HG02938 (cell line): ENCODE measurements around the gene NIT1.

ENCODE experiments used
- ATAC-seq: cut with Tn5 transposase; IDR thresholded peaks from one replicate; pipeline ENCODE4 v1.9.1; 2021; ENCODE audit warnings: mild to moderate bottlenecking, moderate library complexity; ENCODE audit not compliant: unreplicated experiment

Gene NIT1, protein sequence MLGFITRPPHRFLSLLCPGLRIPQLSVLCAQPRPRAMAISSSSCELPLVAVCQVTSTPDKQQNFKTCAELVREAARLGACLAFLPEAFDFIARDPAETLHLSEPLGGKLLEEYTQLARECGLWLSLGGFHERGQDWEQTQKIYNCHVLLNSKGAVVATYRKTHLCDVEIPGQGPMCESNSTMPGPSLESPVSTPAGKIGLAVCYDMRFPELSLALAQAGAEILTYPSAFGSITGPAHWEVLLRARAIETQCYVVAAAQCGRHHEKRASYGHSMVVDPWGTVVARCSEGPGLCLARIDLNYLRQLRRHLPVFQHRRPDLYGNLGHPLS

DNA sequence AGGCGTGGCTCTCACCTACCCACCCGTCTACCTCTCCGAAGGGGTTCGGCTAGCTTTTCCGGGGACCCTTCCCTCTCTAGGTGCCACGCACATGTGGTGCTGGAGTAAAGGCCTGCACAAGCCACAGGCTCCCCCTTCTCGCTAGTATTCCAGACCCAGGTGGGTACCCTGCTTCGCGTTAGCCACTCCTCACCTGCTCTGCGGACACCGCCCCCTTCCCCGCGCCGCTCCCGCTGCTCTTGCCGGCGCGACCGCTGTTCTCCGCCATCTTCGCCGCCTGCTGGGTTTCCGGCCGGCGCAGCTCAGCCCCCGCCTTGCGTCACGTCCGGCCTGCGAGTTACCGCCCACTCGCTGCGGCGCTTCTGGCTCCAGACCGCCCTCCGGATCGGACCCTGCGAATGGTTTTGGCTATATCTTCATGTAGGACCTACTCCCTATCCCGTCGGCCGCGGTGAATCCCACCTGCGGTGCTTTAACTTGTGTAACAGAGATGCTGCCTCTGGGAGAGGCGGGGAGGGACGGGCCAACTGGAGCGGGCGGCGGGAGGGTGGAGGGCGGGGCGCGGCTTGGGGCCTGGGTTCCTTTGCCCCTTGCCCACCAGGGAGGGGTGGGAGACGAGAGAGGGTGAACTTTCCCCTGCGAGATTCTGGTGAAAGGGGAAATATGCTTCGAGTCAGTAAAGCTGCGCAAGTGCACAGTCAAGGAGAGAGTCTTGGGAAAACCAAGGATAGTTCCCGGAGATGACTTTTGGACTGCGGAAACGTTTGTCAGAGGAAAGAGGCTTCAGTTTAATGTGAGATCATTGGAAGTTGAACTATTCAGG is at the start of gene NIT1, which contains the start of gene PFDN2:
TSS of gene NIT1 (plus strand) at position 347 of the 823 bp plus-strand sequence. CDS start at position 419, 72 bp downstream.
TSS of gene PFDN2 (minus strand) at position 279 of the 823 bp plus-strand sequence. CDS start at position 268, 11 bp downstream.
- ATAC-seq, result peak; percentile 67

DNA sequence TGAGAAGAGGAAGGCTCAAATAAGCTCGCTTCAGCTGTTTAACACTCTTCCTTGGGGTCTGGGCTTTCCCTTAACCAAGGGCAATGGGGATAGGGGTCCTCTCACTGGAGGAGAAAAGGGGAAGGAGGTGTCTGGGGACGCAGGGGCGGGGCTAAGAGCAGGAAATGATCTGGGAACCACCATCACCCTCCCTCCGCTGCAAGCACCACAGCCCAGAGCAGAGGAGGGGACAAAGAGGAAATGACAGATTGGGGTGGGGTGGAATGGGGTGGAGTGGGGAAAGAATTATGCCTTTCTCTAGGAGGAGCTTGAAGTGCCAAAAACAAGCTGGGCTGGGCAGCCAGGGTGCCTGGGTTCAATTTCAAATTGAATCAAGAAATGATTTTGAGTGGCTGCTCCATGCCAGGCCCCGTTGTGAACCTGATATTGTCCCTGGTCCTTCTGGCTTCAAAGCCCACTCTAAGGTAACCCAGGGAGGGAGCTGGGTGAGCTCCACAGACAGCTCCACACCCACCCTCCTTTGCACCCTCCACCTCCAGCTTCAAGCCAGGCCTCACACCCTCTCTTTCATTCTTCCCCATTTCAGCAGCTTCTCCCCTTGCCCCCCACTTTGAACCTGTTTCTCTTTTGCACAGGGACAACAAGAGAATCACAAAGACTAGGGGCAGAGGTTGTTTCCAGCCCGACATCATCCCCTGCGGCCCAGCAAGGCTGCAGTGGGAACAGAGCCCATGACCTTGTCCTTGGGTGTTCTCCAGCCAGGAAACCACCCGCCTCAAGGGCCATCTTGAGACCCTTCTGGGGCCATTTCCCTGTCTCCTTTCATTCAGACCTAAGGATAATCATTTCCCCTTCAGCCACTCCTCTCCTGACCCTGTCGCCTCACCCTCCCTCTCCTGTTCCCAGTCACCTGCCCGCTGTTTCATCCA is 49.3 kb upstream of the NIT1 start:
- peak; percentile 46 for ATAC-seq

DNA sequence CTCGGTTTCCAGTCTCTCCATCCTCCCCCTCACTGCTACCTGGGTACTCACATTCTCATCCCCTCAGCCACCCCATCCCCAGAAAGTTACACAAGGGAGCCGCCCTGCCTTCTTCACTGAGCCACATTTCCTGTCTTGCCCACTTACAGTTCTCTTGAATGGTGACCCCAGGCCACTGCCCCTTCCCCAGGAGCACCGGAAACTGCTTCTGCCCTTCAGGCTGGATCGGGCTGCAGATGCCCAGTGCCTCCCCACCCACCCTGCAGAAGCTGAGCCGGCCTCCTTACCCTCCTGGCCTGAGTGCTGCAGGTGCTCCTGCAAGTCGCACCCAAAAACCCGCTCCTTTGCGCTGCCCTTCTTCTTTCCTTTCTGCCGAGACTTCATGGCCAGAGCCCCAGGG is 48.7 kb upstream of the NIT1 start:
- ATAC-seq, result peak; percentile 7

DNA sequence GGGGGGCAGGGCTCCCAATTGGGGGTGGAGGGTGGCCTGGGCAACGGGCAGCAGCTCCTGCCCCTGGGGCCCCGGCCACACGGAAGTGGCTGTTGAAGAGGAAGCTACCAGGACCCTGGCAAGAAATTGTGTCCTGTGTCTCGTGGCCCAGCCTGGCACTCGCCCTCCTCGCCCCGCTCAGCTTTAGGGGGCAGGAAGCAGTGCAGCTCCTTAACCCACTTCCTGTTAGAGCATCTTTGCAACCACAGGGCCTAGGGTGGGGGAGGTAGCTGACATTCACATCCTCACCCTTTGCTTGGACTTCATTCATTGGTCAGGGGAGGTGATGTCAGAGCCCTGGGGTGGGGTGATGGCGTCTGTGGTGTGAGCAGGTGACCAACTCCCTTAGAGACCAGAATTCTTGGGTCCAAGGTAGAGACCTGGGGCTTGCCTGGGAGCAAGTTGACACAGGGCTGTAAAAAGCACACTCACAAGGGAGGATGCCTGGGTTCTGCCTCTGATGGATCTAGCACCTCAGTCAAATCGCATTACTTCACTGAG is 48.1 kb upstream of the NIT1 start, which contains the start of gene ARHGAP30:
TSS of gene ARHGAP30 (minus strand) at position 161 of the 540 bp plus-strand sequence. CDS start 267 bp downstream, outside the sequence.
- peak; percentile 87 for ATAC-seq

DNA sequence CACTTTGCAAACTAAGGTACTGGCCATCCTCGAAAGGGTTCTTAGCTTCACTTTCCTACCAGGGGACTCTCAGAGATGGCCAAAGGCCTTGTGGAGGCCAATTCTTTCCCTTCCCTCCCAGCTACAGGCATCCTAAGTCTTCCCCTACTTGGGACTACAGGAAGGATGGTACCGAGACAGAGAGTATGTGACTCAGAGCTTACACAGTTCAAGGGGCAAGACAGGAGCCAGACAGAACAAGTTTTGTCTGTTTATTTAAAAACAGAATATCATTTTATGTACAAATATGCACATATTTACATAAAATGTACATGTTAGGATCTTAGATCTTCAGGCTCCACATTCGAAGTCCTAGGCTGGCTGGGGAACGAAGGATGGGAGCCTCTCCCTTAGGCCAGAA is 47.1 kb upstream of the NIT1 start:
- ATAC-seq, result no peak

DNA sequence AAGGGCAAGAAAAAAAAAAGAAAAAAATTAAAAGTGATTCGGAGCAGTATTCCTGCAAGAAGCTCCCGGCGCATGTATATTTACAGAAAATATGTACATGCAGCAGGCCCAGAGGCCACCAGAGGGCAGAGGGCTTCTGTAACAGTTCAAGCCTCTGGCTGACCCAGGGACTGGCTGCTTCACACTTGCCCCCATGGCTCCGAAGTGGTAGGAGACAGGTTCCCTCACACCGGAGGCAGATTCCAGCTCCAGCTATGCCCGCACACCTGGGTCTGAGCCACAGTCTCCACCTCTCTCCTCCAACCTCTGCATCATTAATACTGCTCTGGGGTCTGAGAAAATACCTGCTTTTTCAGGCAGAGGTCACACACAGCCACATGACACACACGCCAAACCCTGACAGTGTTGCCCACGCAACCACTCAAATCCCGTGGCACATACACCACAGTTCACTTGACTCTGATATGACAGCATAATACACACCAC is 46.0 kb upstream of the NIT1 start:
- no peak for ATAC-seq

DNA sequence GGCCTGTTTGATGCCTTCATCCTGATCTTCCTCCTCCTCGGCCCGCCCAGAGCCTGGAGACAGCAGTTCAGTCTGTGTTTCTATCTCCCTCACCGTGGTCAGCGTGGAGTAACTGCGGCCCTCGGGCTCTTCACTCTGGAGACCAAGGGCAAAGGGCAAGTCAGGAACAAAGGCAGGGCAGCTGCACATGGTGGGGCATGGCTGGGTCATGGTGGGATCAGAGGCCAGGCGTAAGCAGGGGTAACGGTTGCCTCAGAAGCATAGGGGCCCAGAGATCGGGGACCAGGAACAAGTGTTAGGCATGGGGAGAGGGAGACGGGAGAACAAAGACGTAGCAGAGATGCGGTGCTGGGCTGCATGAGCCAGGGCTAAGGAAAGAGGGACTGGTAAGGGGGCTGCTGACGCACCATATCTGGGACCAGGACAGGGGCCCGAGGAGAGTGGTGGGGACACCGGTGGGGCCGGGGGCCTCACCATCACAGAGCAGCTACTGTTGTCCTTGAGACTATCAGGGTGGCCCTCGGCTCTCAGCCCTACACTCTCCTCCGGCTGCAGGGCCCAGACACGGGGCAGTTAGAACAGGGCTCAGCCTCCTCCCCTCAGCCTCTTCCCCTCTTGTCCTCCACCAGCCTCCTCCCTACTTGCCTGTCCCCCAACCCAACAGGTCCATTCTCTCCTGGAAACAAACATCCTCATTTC is 45.0 kb upstream of the NIT1 start:
- ATAC-seq, result no peak

DNA sequence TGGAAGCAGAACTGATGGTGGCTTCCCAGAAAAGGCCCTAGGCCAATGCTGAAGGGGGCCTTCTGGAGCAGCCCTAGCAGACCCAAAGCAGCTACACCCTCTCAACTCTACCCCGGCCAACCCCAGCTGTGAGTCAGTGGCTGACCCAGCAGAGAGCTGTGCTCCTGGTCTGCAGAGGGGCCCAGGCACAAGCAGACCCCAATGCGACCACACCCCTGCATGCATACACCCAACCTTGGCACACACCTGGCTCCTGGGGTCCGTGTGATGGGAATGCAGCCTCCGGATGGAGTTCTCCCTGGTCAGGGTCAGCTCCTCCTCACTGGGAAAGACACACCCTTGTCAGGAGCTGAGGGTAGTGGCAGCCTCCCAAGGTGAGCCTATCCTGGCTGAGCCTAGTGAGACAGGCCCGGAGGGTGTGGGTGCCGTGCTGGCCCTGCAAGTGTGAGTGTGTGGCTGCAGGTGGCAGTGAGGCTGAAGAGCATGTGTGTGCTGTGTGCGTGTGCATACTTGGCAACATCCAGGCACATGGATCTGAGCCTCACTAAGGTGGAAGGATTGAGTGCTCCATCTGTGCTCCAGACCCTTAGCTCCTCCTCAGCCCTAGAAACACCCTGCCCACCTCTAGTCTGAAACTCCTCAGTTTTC is 44.3 kb upstream of the NIT1 start:
- no peak for ATAC-seq

DNA sequence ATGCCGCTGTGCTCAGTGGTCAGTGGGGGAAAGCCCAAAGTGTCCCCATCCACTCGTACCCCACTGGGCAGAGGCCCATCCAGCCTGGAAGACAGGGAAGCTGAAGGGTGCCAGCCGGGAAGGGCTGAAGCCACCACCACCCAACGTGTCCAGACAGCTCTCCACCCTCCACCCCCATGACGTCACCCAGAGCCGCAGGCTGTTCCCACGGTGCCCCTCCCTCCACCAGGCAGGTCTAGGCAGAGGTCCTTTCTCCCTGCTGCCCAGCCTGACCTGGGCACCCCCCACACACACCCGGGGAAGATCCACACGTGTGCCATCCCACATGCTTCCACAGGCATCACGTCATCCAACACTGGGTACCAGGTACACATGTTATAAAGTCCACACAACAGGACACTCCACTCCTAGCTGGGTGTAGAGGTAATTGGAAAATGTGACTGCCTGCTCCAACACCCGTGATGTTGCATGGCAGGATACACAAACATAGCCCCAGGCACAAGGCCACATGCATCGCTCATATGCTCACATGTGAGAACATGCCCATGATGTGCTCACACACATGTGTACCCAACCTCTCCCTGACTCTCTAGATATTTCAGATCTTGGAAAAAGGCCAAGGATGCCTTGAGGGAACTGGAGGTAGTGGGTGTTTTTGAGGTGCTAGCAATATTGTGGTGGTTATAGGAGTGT is 43.1 kb upstream of the NIT1 start:
- ATAC-seq, result no peak

DNA sequence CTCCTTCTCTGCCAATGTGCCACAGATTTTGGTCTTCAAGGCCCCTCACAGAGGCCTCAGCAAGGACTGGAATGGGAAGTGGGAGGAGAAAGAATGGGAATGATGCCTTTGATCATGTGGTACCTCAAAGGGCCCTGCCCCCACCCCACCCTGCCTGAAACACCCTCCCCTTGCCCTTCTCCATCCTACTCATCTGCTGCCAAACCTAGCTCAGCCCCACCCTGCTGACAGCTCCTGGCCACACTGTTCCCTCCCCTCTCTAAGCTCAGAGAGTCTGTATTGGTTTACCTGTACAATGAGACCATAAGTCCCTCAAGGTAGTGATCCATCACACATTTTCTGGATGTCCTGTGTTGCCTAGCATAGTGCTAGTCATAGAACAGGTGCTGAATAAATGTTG is 41.5 kb upstream of the NIT1 start:
- ATAC-seq, result no peak

DNA sequence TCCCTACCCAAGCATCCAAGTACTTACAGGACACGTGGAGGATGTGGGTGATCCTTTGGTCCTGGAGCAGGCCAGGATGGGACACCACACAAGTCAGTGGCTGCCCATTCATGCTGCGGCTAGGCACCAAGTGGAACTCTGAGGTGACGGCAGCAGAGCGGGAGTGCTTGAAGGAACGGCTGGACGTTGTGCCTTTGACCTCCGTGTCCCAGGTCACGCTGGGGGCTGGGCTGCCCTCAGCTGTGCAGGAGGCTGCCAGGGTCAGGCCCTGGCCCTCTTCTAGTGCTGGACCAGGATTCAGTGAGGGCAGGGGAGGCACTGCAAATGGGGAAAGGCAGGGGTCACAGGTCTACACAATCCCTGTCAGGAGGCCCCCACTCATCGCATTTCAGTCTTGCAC is 40.5 kb upstream of the NIT1 start:
- ATAC-seq, result no peak

DNA sequence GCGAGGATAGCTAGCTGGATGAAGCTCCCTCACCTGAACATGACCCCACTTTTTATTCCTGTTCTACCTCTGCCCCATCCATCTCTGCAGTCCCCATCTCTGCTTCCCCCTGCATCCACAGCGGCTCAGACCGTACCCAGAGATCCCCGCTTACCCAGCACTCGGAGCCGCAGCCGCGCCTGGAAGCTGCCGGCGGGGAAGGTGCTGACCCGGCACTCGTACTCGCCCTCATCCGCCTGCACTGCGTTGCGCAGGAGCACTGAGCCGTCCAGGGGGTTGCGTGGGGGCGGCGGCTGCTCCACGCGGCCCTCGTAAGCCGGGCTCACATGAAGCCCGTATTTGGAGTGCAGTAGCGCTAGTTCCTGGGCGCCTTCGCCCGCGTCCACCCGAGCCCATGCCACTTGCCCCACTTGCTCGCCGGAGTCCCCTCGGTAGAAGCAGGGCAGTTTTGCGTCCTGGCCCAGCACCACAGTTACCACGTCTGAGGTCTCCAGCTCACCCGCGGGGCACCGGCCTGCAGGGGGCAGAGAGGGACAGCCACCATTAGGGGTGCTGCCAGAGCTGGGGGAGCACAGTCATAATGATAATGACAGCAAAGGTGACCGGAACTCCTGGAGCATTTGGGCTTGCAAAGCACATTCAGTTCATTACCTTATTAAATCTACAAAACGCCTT is 38.3 kb upstream of the NIT1 start:
- no peak for ATAC-seq

DNA sequence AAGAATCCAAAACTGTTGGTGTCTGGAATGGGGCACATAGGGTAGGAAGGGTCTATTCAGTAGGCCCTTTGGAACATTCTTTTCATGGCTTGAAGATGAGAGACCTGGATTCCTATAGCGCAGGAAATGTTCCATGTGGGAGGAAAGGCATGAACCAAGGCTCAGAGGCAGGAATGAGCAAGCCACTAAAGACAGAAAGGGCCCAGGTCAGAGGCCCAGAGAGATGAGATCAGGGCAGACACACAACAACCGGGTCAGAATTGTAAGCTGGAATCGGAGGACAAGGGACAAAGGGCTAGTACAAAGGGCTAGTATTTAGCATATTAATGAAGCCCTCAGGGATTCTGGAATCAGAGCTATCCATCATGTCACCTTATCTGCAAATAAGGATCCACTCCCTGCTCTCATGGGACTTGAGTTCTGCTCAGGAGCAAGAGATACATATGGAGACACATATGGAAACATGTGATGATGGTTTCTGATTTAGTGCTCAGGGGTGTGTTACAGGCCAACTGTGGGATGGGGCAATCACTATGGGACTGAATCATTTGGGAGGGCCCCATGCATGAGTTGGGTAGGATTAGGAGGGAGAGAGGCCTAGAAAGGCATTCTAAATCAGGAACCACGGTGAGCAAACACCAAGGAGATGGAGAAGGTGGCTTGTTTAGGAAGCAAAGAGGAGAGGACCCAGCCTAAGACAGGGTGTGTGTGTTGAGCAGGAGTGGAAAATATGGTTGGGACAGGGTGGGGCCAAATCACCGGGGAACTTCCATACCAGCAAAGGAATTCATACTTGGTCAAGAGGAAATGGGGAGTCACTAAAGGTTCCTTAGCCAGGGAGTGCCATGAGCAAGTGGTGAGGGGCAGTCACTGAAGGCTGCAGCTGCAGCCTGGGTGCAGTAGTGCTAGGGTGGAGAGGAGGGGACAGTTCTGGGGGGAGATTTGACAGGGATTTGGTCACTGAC is 37.2 kb upstream of the NIT1 start:
- no peak for ATAC-seq

DNA sequence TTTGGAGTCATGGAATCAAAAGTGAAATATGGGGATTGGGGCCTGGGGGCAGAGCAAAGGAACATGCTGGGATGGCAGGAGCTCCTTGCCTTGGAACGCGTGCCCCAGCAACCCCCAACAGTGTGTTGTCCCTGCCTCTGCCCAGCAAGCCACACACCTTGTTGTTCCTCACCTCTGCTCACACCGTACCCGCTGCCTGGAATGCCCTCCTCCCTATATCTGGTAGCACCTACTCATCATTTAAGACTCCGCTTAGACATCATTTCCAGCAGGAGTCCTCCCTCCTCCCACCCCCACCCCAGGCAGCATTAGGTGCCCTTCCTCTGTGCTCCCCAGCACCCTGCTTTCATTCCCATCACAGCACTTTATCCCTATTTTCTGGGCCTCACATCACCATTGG is 36.4 kb upstream of the NIT1 start:
- no peak for ATAC-seq

DNA sequence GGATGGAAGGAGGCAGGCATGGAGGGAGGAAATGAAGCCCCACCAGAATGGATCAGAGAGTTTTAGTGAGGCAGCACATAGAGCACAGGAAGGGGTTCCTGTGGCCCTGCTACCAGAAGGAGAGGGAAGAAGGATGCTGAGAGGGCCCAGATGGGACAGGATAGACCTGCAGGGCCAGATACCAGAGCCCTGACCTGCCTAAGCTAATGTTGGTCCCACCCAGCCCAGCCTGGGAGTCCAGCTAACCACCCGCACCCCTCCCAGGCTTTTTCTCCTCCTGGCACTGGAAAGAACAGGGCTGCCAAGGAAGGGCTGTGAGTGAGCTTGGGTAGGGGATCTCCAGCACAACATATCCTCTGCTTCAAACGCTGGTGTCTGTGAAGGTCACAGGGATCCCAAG is 35.4 kb upstream of the NIT1 start:
- ATAC-seq, result no peak

DNA sequence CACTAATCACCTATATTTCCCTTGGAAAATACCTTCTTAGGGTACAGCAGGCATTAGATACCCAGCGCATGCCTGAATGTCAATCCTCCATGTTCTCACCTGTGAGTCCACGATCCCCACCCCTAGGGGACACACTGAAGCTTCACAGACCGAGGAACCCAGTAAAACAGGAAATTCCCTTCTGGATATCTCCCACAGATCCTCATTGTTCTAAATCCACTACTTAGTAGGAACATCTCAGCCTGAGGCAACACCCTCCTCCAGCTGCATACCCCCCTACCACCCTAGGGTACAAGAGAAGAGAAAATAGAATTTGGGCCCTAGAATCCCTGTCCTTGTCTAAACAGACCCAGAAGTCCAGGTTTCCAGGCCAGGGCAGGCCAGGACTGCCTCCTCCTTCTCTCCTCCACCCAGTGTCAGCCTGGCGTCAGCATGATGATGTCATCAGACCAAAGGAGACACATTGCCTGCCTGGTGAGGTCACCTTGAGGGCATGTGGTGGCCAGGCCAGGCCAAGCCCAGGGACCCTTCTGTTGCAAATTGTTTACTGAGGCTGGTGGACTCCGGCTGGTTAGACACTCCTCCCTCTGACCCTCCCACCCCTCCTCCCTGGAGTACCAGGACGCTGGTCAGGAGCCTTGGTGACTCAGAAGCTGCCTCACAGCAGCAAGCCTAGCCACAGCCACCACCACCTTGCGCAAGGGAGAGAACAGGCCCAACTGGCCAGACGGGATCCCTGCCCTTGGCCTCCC is 34.7 kb upstream of the NIT1 start:
- ATAC-seq, result no peak
